ENCODE data around the gene PIK3C3. TPM values are rescaled to one million over a fixed set of nuclear protein-coding genes. Genes with fewer than 3 reads are reported as not detected.

The PIK3C3 gene
- total and polyA plus RNA-seq, 9 of the 15 experiments (the other 6 are each of a cell fraction or from before 2014, with no cell fraction given) = 27.0 to 101 (median 42.9) TPM

DNA sequence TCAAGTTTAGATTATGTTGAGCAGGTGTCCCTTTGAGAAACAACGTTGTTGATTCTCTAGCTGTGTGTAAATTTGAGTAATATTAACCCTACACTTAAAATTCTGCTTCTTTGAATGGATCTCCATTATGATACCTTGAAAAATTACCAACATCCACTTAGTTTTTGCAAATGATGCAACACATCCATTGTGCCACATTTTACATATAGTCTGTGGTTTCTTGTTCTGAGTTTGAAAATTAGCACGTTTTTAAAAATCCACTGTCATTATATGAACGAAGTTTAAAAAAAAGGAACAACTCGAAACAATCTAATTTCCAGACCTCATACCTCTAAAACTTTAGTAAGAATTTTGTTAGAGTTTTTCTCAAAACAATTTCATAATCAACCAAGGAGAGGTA, 37.7 kb downstream of the PIK3C3 start:
- no peak overlapping the region for H3K4me3 ChIP-seq
- H3K27ac ChIP-seq (ENCODE audit: extremely low read depth, low read depth, low read length) = no peak overlapping the region
- no TSS peak for BruUV-seq (replicated peaks)
- CTCF ChIA-PET (ENCODE audit: low intra/inter-chr PET ratio) = no interaction called here
- intact Hi-C loops (cut with micrococcal nuclease) = loop anchor here (5.0 kb wide), 1 partner anchor 35 kb away; the partner anchor contains the start of gene PIK3C3
- H4K20me1 ChIP-seq (replicated peaks; ENCODE audit: control insufficient read depth, insufficient read depth, low read length) = no peaks in the 10 kb centered on the region
- 0 out of 5 replicates have a peak, but pooled peaks cover 0 to 2% of the 10 kb centered on the region in 2 experiments for H3K4me1 ChIP-seq (replicated peaks in 1 of 2; ENCODE audit: control insufficient read depth in 2 of 2, insufficient read depth in 2 of 2, low read length in 2 of 2)
- no peaks in the 10 kb centered on the region for H3K27me3 ChIP-seq (ENCODE audit: control insufficient read depth in 2 of 2, insufficient read depth in 2 of 2, low read length in 2 of 2)
- no peaks in the 10 kb centered on the region for H3K79me2 ChIP-seq (ENCODE audit: control insufficient read depth, insufficient read depth, low read length)
- POLR2A ChIA-PET = no interaction called here
- no peaks in the 10 kb centered on the region for H3K9me3 ChIP-seq (replicated peaks; ENCODE audit: control insufficient read depth, insufficient read depth, low read depth, low read length)
- no peak for ATAC-seq
- peaks cover 64% of the 10 kb centered on the region for H3K36me3 ChIP-seq (ENCODE audit: control insufficient read depth, insufficient read depth, low read length)
- no peak overlapping the region for H3K9ac ChIP-seq (ENCODE audit: insufficient read depth in 1 of 2, low read depth in 2 of 2, low read length in 2 of 2)
- no peak overlapping the region for H2AFZ ChIP-seq (ENCODE audit: low read depth, low read length)
- in situ Hi-C loops (cut with MboI) = no loop called here
- no peak overlapping the region for H3K4me2 ChIP-seq (ENCODE audit: insufficient read depth, low read length)
- DNase-seq (ENCODE audit: extremely low read depth in 1 of 4, low spot score in 3 of 4) = no peak
- H3K9me1 ChIP-seq (ENCODE audit: control insufficient read depth, insufficient read depth, low read length) = no peaks in the 10 kb centered on the region
- 78% methylated on average over 4 of the region's 4 CpGs for WGBS (ENCODE audit: insufficient coverage, low coverage, missing lambda C conversion rate)
- no peak for FAIRE-seq
- TF ChIP-seq RAD21 (CRISPR knock-in tag; conservative IDR thresholded peaks at IDR 0.05 in 1 of 2, IDR thresholded peaks at IDR 0.05 in 1 of 2) (no peak), NONO (IDR thresholded peaks at IDR 0.05; ENCODE audit: low read depth in 2 of 2, low read length in 1 of 2) (no peak), BRF1 (IDR thresholded peaks at IDR 0.05; ENCODE audit: borderline replicate concordance, extremely low read depth, insufficient read length) (no peak), ILF3 (IDR thresholded peaks at IDR 0.05; ENCODE audit: borderline replicate concordance) (no peak), BCOR (IDR thresholded peaks at IDR 0.05) (no peak), MCM3 (IDR thresholded peaks at IDR 0.05) (no peak), STAT5B (CRISPR knock-in tag; IDR thresholded peaks at IDR 0.05) (no peak), KLF6 (CRISPR knock-in tag; IDR thresholded peaks at IDR 0.05; ENCODE audit: borderline replicate concordance) (no peak), LARP7 (IDR thresholded peaks at IDR 0.05) (no peak), ZNF589 (CRISPR knock-in tag; IDR thresholded peaks at IDR 0.05; ENCODE audit: low read depth) (no peak), ZNF431 (CRISPR knock-in tag; IDR thresholded peaks at IDR 0.05) (no peak), ZEB2 (IDR thresholded peaks at IDR 0.05) (no peak)
- TF ChIP-seq, protein P1, sequence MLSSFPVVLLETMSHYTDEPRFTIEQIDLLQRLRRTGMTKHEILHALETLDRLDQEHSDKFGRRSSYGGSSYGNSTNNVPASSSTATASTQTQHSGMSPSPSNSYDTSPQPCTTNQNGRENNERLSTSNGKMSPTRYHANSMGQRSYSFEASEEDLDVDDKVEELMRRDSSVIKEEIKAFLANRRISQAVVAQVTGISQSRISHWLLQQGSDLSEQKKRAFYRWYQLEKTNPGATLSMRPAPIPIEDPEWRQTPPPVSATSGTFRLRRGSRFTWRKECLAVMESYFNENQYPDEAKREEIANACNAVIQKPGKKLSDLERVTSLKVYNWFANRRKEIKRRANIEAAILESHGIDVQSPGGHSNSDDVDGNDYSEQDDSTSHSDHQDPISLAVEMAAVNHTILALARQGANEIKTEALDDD (IDR thresholded peaks at IDR 0.05) = no peak
- TF ChIP-seq, protein P2, sequence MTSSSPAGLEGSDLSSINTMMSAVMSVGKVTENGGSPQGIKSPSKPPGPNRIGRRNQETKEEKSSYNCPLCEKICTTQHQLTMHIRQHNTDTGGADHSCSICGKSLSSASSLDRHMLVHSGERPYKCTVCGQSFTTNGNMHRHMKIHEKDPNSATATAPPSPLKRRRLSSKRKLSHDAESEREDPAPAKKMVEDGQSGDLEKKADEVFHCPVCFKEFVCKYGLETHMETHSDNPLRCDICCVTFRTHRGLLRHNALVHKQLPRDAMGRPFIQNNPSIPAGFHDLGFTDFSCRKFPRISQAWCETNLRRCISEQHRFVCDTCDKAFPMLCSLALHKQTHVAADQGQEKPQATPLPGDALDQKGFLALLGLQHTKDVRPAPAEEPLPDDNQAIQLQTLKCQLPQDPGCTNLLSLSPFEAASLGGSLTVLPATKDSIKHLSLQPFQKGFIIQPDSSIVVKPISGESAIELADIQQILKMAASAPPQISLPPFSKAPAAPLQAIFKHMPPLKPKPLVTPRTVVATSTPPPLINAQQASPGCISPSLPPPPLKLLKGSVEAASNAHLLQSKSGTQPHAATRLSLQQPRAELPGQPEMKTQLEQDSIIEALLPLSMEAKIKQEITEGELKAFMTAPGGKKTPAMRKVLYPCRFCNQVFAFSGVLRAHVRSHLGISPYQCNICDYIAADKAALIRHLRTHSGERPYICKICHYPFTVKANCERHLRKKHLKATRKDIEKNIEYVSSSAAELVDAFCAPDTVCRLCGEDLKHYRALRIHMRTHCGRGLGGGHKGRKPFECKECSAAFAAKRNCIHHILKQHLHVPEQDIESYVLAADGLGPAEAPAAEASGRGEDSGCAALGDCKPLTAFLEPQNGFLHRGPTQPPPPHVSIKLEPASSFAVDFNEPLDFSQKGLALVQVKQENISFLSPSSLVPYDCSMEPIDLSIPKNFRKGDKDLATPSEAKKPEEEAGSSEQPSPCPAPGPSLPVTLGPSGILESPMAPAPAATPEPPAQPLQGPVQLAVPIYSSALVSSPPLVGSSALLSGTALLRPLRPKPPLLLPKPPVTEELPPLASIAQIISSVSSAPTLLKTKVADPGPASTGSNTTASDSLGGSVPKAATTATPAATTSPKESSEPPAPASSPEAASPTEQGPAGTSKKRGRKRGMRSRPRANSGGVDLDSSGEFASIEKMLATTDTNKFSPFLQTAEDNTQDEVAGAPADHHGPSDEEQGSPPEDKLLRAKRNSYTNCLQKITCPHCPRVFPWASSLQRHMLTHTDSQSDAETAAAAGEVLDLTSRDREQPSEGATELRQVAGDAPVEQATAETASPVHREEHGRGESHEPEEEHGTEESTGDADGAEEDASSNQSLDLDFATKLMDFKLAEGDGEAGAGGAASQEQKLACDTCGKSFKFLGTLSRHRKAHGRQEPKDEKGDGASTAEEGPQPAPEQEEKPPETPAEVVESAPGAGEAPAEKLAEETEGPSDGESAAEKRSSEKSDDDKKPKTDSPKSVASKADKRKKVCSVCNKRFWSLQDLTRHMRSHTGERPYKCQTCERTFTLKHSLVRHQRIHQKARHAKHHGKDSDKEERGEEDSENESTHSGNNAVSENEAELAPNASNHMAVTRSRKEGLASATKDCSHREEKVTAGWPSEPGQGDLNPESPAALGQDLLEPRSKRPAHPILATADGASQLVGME (CRISPR knock-in tag; IDR thresholded peaks at IDR 0.05) = no peak
- TF ChIP-seq, protein P3, sequence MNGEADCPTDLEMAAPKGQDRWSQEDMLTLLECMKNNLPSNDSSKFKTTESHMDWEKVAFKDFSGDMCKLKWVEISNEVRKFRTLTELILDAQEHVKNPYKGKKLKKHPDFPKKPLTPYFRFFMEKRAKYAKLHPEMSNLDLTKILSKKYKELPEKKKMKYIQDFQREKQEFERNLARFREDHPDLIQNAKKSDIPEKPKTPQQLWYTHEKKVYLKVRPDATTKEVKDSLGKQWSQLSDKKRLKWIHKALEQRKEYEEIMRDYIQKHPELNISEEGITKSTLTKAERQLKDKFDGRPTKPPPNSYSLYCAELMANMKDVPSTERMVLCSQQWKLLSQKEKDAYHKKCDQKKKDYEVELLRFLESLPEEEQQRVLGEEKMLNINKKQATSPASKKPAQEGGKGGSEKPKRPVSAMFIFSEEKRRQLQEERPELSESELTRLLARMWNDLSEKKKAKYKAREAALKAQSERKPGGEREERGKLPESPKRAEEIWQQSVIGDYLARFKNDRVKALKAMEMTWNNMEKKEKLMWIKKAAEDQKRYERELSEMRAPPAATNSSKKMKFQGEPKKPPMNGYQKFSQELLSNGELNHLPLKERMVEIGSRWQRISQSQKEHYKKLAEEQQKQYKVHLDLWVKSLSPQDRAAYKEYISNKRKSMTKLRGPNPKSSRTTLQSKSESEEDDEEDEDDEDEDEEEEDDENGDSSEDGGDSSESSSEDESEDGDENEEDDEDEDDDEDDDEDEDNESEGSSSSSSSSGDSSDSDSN (IDR thresholded peaks at IDR 0.05; ENCODE audit: borderline replicate concordance in 1 of 2, low read depth in 2 of 2, low read length in 2 of 2) = no peak
